GM21786 (cell line): ENCODE measurements around the gene HBD.

Experiments
- ATAC-seq: cut with Tn5 transposase; IDR thresholded peaks from one replicate; pipeline ENCODE4 v1.9.1; 2021; ENCODE audit not compliant: unreplicated experiment

Gene HBD

GRCh38 chr11:5233307-5233706, 976 bp downstream of the HBD start:
- no peak for ATAC-seq

- ATAC-seq: no peak
These were observed 1.5 kb downstream of the HBD start for GRCh38 chr11:5232821-5233220.

- ATAC-seq: no peak
These were observed 2.1 kb downstream of the HBD start for GRCh38 chr11:5232176-5232575.

DNA sequence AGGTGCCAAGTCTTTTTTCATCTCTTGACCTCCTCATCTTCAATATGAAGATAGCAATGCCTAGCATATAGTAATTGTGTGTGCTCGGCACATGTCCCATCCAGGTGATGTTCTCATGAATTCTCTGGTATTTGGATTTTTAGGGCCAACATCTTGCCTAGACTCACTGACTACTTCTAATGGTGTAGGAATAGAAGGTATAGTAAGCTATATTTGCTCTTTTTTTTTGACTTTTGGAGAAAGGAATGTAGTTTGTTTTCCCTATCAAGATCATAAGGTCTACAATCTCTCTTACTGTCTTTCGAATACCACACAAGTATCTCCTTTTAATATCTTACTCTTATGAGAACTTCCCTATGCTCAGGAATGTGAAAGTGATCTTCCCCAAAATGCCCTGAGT, 3.2 kb downstream of the HBD start:
- ATAC-seq: no peak

GRCh38 chr11:5230266-5230665, 4.0 kb downstream of the HBD start:
- ATAC-seq: no peak

- no peak for ATAC-seq
These were observed 4.5 kb downstream of the HBD start for GRCh38 chr11:5229796-5230195.

DNA sequence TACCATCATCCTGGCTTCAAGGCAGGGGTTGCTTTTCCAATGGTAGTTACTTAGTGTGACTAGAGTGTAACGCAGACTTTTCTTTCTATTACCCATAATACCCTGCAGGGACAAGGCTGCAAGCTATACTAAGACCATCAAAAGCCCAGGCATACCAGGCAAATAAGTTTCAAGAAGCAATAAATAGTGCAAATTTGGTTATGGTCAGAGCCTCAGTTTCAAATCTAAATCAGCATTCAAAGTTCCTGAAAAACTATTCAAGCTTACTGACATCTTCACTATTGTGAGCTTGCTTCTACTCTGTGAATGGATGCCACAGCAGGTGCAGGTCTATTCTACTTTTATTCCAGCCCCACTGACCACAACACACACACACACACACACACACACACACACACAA, 4.9 kb downstream of the HBD start:
- ATAC-seq: no peak

DNA sequence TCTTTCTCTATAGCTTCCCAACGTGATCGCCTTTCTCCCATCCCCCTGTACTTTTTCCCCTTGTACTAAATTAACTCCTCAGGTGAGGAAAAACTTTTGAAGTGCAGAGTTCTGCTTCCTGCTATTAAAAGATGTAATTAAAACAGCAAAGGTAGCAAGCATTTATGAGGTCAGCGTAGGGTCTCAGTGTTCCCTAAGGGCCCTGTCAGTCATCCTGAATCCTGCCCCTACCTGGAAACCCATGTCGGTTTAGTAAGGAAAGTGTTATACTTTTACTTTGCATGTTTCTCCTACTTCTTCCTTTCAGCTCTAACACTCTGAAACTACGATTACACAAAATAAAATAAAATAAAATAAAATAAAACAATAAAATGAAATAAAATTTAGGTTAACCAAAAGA, 6.2 kb downstream of the HBD start:
- ATAC-seq: no peak

DNA sequence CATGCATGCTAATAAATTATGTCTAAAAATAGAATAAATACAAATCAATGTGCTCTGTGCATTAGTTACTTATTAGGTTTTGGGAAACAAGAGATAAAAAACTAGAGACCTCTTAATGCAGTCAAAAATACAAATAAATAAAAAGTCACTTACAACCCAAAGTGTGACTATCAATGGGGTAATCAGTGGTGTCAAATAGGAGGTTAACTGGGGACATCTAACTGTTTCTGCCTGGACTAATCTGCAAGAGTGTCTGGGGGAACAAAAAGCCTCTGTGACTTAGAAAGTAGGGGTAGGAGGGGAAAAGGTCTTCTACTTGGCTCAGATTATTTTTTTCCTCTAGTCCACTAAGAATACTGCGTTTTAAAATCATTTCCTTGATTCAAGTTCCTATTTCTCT, 6.6 kb downstream of the HBD start:
- no peak for ATAC-seq

- no peak for ATAC-seq
These were observed 7.5 kb downstream of the HBD start, which contains the start of gene HBB for GRCh38 chr11:5226732-5227310. TSS of gene HBB (minus strand) at chr11:5227071. CDS start at chr11:5227021, 50 bp downstream.

DNA sequence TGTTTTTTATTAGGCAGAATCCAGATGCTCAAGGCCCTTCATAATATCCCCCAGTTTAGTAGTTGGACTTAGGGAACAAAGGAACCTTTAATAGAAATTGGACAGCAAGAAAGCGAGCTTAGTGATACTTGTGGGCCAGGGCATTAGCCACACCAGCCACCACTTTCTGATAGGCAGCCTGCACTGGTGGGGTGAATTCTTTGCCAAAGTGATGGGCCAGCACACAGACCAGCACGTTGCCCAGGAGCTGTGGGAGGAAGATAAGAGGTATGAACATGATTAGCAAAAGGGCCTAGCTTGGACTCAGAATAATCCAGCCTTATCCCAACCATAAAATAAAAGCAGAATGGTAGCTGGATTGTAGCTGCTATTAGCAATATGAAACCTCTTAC, 8.8 kb downstream of the HBD start:
- ATAC-seq: no peak

GRCh38 chr11:5224538-5225479, 9.5 kb downstream of the HBD start:
- no peak for ATAC-seq

- ATAC-seq: no peak
These were observed 10.6 kb downstream of the HBD start for GRCh38 chr11:5223686-5224085.

DNA sequence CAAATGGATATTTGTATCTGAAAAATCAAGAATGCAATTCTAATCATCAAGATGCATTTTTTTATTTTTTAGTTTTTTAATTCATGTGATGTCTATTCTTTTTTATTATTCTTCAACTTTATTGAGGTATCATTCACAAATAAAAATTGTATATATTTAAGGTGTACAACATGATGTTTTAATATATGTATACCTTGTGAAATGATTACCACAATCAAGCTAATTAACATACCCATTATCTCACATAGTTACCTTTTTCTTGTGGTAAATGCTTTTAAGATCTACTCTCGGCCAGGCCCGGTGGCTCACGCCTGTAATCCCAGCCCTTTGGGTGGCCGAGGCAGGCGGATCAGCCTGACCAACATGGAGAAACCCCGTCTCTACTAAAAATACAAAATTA, 11.1 kb downstream of the HBD start:
- ATAC-seq: no peak

DNA sequence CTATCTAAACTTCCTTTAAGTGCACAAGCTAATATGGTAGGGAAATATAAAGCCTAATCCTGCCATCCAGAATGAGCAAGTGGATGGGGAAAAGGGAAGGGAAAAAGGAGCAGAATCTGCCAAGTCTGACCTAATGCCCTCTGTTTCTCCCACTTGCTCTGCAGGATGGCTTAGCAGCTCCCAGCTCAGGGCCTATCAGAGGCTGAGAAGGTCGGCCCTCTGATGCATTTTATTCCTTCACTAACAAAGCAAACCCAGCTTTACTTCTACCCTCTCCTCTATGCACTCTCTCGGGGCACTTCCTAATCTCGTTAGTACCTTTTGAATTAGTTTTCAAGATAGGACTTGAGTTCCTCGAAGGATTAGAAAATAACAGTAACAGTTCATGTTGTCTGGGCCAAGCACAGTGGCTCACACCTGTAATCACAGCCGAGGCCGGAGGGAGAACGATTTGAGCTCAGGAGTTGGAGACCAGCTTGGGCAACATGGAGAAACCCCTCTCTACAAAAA, 23.9 kb downstream of the HBD start:
- ATAC-seq: no peak

DNA sequence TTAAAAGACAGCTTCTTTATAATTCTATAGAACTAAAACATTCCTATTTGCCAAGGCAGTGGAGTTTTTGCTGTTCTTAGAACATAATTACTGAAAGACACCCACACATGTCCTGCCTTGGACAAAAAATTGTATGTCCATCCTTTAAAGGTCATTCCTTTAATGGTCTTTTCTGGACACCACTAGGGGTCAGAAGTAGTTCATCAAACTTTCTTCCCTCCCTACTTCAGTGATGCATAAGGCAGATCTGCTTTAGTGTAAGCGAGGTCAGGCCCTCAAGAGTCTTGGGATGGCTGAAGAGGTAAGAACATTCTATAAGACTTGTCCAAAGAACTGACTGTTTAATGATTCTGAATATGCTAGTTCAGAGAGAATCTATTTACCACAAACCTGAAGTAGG, 29.5 kb downstream of the HBD start:
- ATAC-seq: no peak

DNA sequence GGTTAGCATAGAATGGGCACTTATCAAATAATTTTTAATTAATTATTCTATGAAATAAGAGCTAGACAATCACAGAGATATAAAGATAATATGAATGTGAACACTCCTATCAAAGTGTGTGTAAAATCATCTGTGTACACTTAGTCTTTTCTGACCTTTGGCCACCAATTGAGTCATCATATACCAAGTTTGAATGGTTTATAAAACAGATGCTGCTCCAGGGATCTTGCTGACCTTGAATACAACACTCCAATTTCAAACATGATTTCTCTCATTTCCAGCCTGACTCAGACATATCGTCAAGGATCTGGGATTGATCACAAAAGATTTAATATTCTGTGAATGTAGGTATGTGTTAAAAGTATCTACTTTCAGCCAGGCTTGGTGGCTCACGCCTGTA, 30.9 kb downstream of the HBD start:
- ATAC-seq: no peak

GRCh38 chr11:5200582-5200981, 33.7 kb downstream of the HBD start, which contains the start of gene OR51V1:
TSS of gene OR51V1 (minus strand) at chr11:5200682. CDS start at chr11:5200682, 0 bp downstream.
- no peak for ATAC-seq

DNA sequence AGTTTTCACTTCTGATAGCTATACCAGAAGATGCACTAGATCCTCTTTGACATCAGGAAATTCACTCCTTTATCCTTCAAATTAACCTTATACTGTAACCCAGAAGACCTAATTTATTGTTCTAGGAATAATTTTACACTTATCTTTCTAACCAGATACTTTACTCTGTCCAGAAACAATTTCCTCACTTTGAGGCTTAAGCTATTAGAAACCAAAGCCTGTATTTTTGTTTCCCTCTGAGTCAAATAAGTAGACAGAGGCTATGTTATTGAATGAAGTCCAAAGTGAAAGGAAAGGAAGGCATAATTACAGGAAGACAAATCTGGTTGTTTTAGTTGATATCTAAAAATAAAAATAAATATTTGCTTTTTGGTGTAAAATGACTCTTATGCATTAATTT, 36.0 kb downstream of the HBD start:
- ATAC-seq: no peak

- ATAC-seq: no peak
These were observed 36.7 kb downstream of the HBD start for GRCh38 chr11:5197536-5197935.

- ATAC-seq: no peak
These were observed 37.6 kb downstream of the HBD start for GRCh38 chr11:5196731-5197130.

DNA sequence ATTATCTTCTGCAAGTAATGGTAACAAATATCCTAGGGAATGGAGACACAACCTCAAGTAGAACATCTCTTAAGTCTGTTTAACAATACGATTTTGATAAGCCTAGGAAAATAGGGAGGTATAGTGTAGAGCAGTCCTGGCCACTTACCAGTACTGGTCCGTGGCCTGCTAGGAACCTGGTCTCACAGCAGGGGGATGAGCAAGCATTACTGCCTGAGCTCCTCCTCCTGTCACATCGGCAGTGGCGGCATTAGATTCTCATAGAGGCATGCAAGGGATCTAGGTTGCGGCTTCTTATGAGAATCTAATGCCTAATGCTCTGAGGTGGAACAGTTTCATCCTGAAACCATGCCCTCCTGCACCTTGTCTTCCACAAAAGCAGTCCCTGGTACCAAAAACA, 38.2 kb downstream of the HBD start:
- no peak for ATAC-seq
